ENCODE results near the gene ISOC1.

DNA sequence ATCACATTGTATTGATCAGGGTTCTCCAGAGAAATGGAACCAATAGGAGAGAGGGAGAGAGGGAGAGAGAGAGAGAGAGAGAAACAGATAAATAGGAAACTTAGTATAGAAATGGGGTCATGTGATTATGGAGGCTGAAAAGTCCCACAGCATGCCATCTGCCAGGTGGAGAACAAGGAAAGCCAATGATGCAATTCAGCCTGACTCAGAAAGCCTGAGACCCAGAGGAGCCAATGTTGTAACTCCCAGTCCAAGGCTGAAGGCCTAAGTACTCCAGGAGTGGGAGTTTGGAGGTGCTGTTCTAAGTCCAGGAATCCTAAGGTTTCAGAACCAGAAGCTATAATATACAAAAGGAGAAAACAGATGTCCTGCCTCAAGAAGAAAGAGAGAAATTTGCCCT, 48.4 kb upstream of the ISOC1 start:
- no peak for TF ChIP-seq POLR2A (IDR thresholded peaks at IDR 0.05; ENCODE audit: low read length)
- no peak for TF ChIP-seq GATA1 (IDR thresholded peaks at IDR 0.05; ENCODE audit: low read depth, low read length)

Measured in erythroblast (primary cell).